Heart left ventricle (tissue), 16 donors: Measurements from ENCODE around the gene DNAJB6. TPM values are rescaled to one million over a fixed set of nuclear protein-coding genes. Genes with fewer than 3 reads are reported as not detected.
A peak's percentile ranks its signal among the peaks of the same experiment; 100 is the strongest.

Source experiments
- ATAC-seq, 4 donors: fragments of 200-7000 bp; cut with Tn5 transposase; one replicate each; pipeline ENCODE4 v1.9.1; 2020 to 2022; ENCODE audit warnings: moderate library complexity in 4 of 4, mild to moderate bottlenecking in 3 of 4, moderate number of reproducible peaks in 1 of 4
- DNase-seq, 5 donors: peaks; one replicate each; pipeline ENCODE4 v3.0.0-alpha.2; 2020
- H3K27ac ChIP-seq, 12 donors: fragments of 200-600 bp; sonication (generic) in 4 of 12; one replicate each; pipeline versions ENCODE4 v1.5.0 to v1.8.0; 2016 to 2022; ENCODE audit warnings: mild to moderate bottlenecking in 2 of 12
- H3K27me3 ChIP-seq, 9 donors: fragments of 200-600 bp; sonication (generic) in 2 of 9; one replicate each; pipeline versions ENCODE4 v1.5.1 to v1.8.0; 2016 to 2022; ENCODE audit warnings: mild to moderate bottlenecking in 3 of 9
- H3K36me3 ChIP-seq, 9 donors: fragments of 200-600 bp; sonication (generic) in 2 of 9; one replicate each; pipeline versions ENCODE4 v1.5.0 to v1.8.0; 2018 to 2022; ENCODE audit warnings: mild to moderate bottlenecking in 2 of 9
- H3K4me1 ChIP-seq, 12 donors: fragments of 200-600 bp; sonication (generic) in 4 of 12; one replicate each; pipeline versions ENCODE4 v1.5.0 to v1.8.0; 2016 to 2022; ENCODE audit warnings: mild to moderate bottlenecking in 3 of 12
- H3K4me3 ChIP-seq, 12 donors: fragments of 200-600 bp; sonication (generic) in 4 of 12; one replicate each; pipeline versions ENCODE4 v1.5.0 to v1.8.0; 2017 to 2022; ENCODE audit warnings: mild to moderate bottlenecking in 9 of 12, moderate library complexity in 4 of 12
- H3K9me3 ChIP-seq, 12 donors: fragments of 200-600 bp; sonication (generic) in 4 of 12; one replicate each; pipeline versions ENCODE4 v1.5.0 to v1.8.0; 2016 to 2022; ENCODE audit warnings: mild to moderate bottlenecking in 1 of 12
- POLR2A ChIP-seq, 2 donors: fragments of 450-650 bp; IDR thresholded peaks; one replicate each; pipeline ENCODE4 v1.6.1; 2017; ENCODE audit warnings: antibody characterized with exemption in 2 of 2, mild to moderate bottlenecking in 2 of 2, moderate library complexity in 2 of 2
- WGBS, 4 donors: extraction: QIAGEN DNeasy Blood & Tissue Kit in 2 of 4; methylation state at CpG; one replicate each; pipeline versions ENCODE4 v1.1.5 to v1.1.7; 2013 to 2018; 5-methylcytosine and 5-hydroxymethylcytosine counted together
- intact Hi-C, 10 donors: fragments of 100-400 bp; cut with DNase I; formaldehyde crosslinking; loops; one replicate each; pipeline versions ENCODE4 v1.11.1 to v1.14.2; 2022
- polyA plus RNA-seq, 2 donors: library from polyadenylated mRNA; stranded (reverse); fragments of 200-250 nt; gene quantifications; one replicate each; pipeline ENCODE4 v1.2.3, GENCODE V29; 2013
- total RNA-seq, 9 donors: library from RNA; depleted of rRNA in 2 of 9; stranded (reverse); fragments of >200 nt in 2 of 9; fragmentation: NEBNext Ultra II Directional in 3 of 9; extraction: Animal tissue kit (Norgen Biotek cat#: 25700) in 3 of 9; gene quantifications; one replicate each; pipeline versions ENCODE4 v1.1.0 to v1.2.4, GENCODE V29; 2016 to 2023
- TF ChIP-seq, protein P1 (sequence below), 12 donors: fragments of 200-600 bp; sonication (generic) in 4 of 12; IDR thresholded peaks; one replicate each; pipeline versions ENCODE4 v1.5.0 to v1.8.0; 2018 to 2022; ENCODE audit warnings: antibody characterized with exemption in 12 of 12, mild to moderate bottlenecking in 5 of 12
- donor health status: ischemic (EF 13 %, LVEDD 7.1; RV severe dilation, severe dysfunction).
- donor health status: healthy with polysubstance abuse.
- donor health status: DM: no; HTN: yes; CAD: no.
- donor health status: DM: no; HTN: no; CAD: no.
- donor health status: ischemic (EF 25% LVEDD 6.9; RV normal size, moderate dysfunction).
- donor health status: ischemic (EF 25% LVEDD 5.7; RV mildly dilated, moderate dysfunction).
- donor health status: healthy.
- donor health status: DM: yes; HTN: yes; CAD: no.
- donor health status: ischemic (EF 35%, LVEDD 5.7; RV mildly dilated, moderate dysfunction).
- donor health status: nonischemic (EF 11% LVEDD 7.7; RV severe dilation, severe dysfunction).
- donor health status: DM: yes; HTN: yes; CAD: no.
- donor health status: PGD.
- donor health status: ischemic (EF 29% LVEDD 5.4; RV normal size, mild dysfunction).
- donor health status: nonischemic (EF 23%, LVEDD 6.1; RV moderate dilation, normal function).

DNAJB6 gene
- total and polyA plus RNA-seq, 11 donors: 118 to 237 (median 162) TPM

DNA sequence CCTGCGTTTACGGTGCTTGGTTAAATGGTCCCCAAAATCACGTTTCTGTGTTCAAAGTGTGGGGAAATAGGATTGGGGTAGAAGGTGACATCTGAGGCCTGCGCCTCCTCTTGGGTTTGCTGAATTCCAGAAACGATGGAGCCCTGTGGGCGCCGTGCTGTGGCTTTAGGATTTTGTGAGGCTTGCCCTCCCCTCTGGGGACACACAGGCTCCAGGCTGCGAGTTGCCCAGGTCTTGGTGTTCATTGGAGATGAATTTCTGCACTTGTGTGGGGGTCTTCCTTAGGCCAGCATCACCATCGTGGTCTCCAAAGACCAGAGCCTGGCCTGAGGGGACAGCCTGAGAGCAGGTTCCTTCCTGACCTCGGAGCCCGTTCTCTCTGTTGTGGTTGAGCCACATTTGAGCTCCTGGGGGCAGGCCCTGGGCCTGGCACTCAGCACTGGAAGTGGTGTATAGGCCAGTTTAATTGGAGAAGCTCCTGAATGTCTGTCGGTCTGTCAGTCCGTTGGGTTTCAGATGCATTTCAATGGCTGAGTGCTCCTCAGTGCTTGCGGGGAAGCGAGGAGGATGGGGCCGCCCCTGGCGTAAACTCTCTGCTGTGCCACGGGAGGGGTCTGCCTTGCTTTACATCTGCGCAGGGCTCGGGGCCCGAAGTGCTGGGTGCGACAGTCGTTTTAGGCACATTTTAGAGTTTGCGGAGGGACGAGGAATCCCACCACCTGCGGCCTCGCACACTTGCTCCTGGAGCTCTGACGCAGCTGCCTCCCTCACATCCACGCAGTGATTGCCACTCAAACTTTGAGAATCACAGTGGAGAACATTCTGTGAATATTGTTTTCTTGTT lies 71.7 kb downstream of the DNAJB6 start:
- Histone ChIP-seq H3K4me1 (peaks cover 3 to 28% (median 13%) of the 10 kb centered on the region in 12 donors), H3K4me3 (no peak overlapping the region), H3K27me3 (no peaks in the 10 kb centered on the region), H3K27ac (no peak overlapping the region), H3K36me3 (peaks cover 0 to 59% (median 39%) of the 10 kb centered on the region in 9 donors), H3K9me3 (no peaks in the 10 kb centered on the region)
- intact Hi-C loops: loop anchor here in 1 of 10 donors (5.0 kb wide), 1 partner anchor 156 kb away; no protein-coding TSS in a partner anchor
- peak in 2 of 5 donors; percentile 4 to 19 for DNase-seq
- no peak for ATAC-seq
- TF ChIP-seq, protein P1, sequence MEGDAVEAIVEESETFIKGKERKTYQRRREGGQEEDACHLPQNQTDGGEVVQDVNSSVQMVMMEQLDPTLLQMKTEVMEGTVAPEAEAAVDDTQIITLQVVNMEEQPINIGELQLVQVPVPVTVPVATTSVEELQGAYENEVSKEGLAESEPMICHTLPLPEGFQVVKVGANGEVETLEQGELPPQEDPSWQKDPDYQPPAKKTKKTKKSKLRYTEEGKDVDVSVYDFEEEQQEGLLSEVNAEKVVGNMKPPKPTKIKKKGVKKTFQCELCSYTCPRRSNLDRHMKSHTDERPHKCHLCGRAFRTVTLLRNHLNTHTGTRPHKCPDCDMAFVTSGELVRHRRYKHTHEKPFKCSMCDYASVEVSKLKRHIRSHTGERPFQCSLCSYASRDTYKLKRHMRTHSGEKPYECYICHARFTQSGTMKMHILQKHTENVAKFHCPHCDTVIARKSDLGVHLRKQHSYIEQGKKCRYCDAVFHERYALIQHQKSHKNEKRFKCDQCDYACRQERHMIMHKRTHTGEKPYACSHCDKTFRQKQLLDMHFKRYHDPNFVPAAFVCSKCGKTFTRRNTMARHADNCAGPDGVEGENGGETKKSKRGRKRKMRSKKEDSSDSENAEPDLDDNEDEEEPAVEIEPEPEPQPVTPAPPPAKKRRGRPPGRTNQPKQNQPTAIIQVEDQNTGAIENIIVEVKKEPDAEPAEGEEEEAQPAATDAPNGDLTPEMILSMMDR (IDR thresholded peaks at IDR 0.05): no peak
- TF ChIP-seq POLR2A (IDR thresholded peaks at IDR 0.05): no peak
- WGBS, 4 donors: 86 to 89% (median 88%) methylated on average over 27 to 29 of the region's 29 CpGs

DNA sequence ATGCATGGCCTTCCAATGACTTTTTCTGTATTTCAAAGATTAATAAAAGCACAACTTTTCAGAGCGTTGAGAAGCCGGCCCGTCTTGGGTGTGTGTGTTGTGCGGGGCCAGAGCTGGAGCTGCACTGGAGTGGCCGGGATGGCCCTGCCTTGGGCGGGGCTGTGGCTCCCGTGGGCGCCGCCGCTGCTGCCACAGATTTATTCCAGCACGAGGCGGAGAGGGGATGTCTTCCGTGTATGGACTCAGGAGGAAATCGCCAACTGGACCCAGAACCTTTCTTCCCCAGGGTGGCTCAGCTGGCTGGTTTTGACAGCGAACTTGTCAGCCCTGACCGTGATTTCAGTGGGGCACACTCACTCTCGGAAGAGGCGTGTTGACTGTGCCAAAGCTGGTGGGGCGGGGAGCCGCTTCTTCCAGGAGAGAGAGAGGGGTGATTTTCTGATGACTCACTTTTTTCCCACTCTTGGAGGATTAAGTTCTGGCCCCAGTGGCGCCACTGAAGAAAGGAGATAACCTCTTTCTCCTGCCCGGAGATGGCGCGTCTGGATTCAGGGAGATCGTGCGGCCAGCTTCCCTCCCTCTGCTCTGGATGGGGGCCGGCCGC lies 72.4 kb downstream of the DNAJB6 start:
- H3K36me3 ChIP-seq: peaks cover 0 to 61% (median 42%) of the 10 kb centered on the region in 9 donors
- H3K4me3 ChIP-seq: no peak overlapping the region
- H3K4me1 ChIP-seq: peaks cover 3 to 21% (median 12%) of the 10 kb centered on the region in 12 donors
- peak in 2 of 5 donors; percentile 18 to 62 for DNase-seq
- no peak for ATAC-seq
- no peak overlapping the region for H3K27ac ChIP-seq
- 83 to 91% (median 87%) methylated on average over 28 of the region's 28 CpGs for WGBS, 4 donors
- TF ChIP-seq, protein P1 (IDR thresholded peaks at IDR 0.05): no peak
- no peak for TF ChIP-seq POLR2A (IDR thresholded peaks at IDR 0.05)
- H3K9me3 ChIP-seq: no peaks in the 10 kb centered on the region
- intact Hi-C loops: loop anchor here in 1 of 10 donors (5.0 kb wide), 1 partner anchor 157 kb away; no protein-coding TSS in a partner anchor
- no peaks in the 10 kb centered on the region for H3K27me3 ChIP-seq

DNA sequence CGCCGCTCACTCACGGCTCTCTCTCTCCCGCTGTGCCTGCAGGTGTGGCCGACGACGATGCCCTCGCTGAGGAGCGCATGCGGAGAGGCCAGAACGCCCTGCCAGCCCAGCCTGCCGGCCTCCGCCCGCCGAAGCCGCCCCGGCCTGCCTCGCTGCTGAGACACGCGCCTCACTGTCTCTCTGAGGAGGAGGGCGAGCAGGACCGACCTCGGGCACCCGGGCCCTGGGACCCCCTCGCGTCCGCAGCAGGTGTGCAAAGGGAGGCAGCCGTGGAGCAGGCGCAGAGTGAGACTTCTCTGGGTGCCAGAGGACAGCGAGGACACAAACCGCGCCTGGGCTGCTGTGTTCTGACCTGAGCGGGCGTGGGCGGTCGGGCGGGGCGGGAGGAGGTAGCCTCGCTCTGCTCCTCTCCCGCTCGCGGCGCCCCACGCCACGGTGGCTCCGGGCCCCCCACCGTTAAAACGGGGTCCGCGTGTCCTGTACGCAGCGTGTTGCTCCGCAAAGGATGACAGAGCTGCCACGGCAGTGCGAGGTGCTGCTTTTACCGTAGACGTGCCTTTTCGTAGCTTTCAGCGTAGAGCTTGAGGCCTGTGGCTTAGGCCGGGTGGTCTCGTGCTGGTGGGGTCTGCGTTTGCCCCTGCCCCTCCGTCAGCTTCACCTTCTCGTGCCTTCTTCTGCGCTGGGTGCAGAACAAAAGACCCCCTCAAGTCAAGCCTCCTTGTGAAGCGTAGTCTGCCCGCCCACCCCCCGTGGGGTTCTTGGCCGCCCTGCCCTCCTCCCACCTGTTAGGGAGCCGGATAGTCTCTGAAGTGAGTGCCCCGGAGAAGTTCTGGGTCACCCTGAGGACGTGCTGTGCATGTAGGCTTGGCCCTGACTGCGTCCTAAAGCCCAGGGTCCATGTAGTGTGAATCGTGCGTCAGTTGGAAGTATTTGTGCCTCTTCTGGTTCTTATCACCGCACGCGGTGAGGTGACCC lies 73.2 kb downstream of the DNAJB6 start:
- WGBS, 4 donors: 94 to 95% (median 95%) methylated on average over 58 to 78 of the region's 78 CpGs
- peaks cover 0 to 66% (median 49%) of the 10 kb centered on the region in 9 donors for H3K36me3 ChIP-seq
- DNase-seq (peak in 2 of 5 donors; percentile 17 to 58), ATAC-seq (no peak)
- no peak for TF ChIP-seq POLR2A (IDR thresholded peaks at IDR 0.05)
- TF ChIP-seq, protein P1 (IDR thresholded peaks at IDR 0.05): no peak
- no peak overlapping the region for H3K4me3 ChIP-seq
- H3K9me3 ChIP-seq: no peaks in the 10 kb centered on the region
- no peaks in the 10 kb centered on the region for H3K27me3 ChIP-seq
- H3K27ac ChIP-seq: no peak overlapping the region
- peaks cover 3 to 20% (median 10%) of the 10 kb centered on the region in 12 donors for H3K4me1 ChIP-seq
- intact Hi-C loops: loop anchor here in 1 of 10 donors (5.0 kb wide), 1 partner anchor 158 kb away; no protein-coding TSS in a partner anchor
